Testis (tissue), 3 donors: ENCODE measurements around the gene RAPGEF5. TPM values are rescaled to one million over a fixed set of nuclear protein-coding genes. Genes with fewer than 3 reads are reported as not detected.

ENCODE experiments used
- DNase-seq: peaks from one replicate; pipeline ENCODE4 v3.0.0-alpha.2; 2019
- H3K27ac ChIP-seq, 2 donors: fragments of 200-600 bp; sonication (generic); one replicate each; pipeline ENCODE4 v1.5.1; 2019
- H3K27me3 ChIP-seq: fragments of 200-600 bp; sonication (generic); one replicate; pipeline ENCODE4 v1.5.1; 2019
- H3K36me3 ChIP-seq: fragments of 200-600 bp; sonication (generic); one replicate; pipeline ENCODE4 v1.5.1; 2017; ENCODE audit warnings: low read depth; ENCODE audit errors: missing control alignments
- H3K4me1 ChIP-seq: fragments of 200-600 bp; sonication (generic); one replicate; pipeline ENCODE4 v1.5.1; 2019
- H3K4me3 ChIP-seq, 2 donors: fragments of 200-600 bp; sonication (generic); one replicate each; pipeline ENCODE4 v1.5.1; 2017 to 2019
- H3K9me3 ChIP-seq: fragments of 200-600 bp; sonication (generic); one replicate; pipeline ENCODE4 v1.5.1; 2017
- CTCF ChIP-seq, 3 experiments: fragments of 450-650 bp in 2 of 3; fragments of 200-600 bp in 1 of 3; sonication (generic) in 1 of 3; IDR thresholded peaks; one replicate each; pipeline ENCODE4 v1.5.1; 2016 to 2019; ENCODE audit warnings: antibody characterized with exemption in 3 of 3, mild to moderate bottlenecking in 2 of 3, moderate library complexity in 1 of 3
- POLR2A ChIP-seq: fragments of 450-650 bp; IDR thresholded peaks from one replicate; pipeline ENCODE4 v1.6.1; 2017; ENCODE audit warnings: antibody characterized with exemption, mild to moderate bottlenecking, moderate library complexity
- WGBS, 2 donors: methylation state at CpG; one replicate each; pipeline ENCODE4 v1.1.5; 2018; 5-methylcytosine and 5-hydroxymethylcytosine counted together
- intact Hi-C: fragments of 100-400 bp; cut with DNase I; formaldehyde crosslinking; loops from one replicate; pipeline ENCODE4 v1.15.1; 2023; ENCODE audit warnings: low total_unique reads
- polyA plus RNA-seq: library from polyadenylated mRNA; stranded (reverse); fragments of 350-450 nt; fragmentation: Illumina TruSeq; extraction: RNeasy Lipid Tissue Mini Kit (QIAGEN cat#74804); gene quantifications from one replicate; pipeline ENCODE4 v1.2.3, GENCODE V29; 2014; ENCODE audit warnings: low read depth, low replicate concordance; ENCODE audit not compliant: insufficient read depth
- total RNA-seq, 2 donors: library from RNA; depleted of rRNA; stranded (reverse); fragments of >200 nt; gene quantifications; one replicate each; pipeline ENCODE4 v1.2.3, GENCODE V29; 2016

Gene RAPGEF5
- total and polyA plus RNA-seq, 3 donors from 2014 or later: 16.8 to 67.5 (median 63.8) TPM

DNA sequence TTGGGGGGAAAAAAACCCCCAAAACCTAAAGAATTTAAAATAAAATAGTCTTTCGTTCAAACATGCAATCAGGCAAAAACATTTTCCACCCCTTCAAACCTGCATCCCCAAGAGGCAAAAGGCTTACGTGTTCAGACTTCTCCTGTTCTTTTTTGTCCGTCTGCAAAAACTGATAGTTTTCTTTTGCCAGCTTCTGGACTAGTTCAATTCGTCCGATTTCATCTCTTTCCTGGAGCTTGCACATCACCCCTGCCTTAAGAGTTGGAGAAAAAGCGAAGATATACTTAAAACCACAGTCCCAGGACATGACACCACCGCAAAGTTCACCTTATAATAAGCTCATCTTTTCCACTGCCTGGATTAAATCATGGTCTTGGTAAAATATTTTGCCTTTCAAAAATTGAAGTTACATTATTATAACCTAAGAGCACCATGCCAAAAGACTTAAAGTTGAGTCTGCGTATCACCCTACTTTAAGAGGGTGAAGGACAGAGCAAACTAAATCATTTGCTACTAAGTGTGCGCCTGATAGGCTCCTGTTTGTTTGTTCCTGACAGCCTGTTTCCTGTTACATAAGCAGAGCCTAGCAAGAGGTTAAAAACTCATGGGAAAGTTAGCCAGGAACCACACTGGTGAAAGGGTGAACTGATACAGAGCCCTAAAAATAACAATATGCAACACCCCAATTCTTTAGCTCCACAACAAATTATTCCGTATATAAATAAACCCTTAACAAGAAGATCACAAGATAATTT, 137.0 kb downstream of the RAPGEF5 start:
- TF ChIP-seq CTCF (IDR thresholded peaks at IDR 0.05) (no peak), POLR2A (no peak)
- Histone ChIP-seq H3K4me1 (peaks cover 38% of the 10 kb centered on the region), H3K9me3 (no peaks in the 10 kb centered on the region), H3K27ac (peak overlapping the region; percentile 81 to 85), H3K36me3 (no peaks in the 10 kb centered on the region), H3K27me3 (no peaks in the 10 kb centered on the region), H3K4me3 (peak overlapping the region; percentile 10 to 18)
- intact Hi-C loops: no loop called here
- DNase-seq: no peak
- 25 to 50% methylated on average over 10 of the region's 10 CpGs for WGBS, 2 donors

GRCh38 chr7:22219036-22219435, 137.9 kb downstream of the RAPGEF5 start:
- TF ChIP-seq POLR2A: no peak
- TF ChIP-seq CTCF (IDR thresholded peaks at IDR 0.05): no peak
- H3K4me1 ChIP-seq: peaks cover 38% of the 10 kb centered on the region
- intact Hi-C loops: no loop called here

DNA sequence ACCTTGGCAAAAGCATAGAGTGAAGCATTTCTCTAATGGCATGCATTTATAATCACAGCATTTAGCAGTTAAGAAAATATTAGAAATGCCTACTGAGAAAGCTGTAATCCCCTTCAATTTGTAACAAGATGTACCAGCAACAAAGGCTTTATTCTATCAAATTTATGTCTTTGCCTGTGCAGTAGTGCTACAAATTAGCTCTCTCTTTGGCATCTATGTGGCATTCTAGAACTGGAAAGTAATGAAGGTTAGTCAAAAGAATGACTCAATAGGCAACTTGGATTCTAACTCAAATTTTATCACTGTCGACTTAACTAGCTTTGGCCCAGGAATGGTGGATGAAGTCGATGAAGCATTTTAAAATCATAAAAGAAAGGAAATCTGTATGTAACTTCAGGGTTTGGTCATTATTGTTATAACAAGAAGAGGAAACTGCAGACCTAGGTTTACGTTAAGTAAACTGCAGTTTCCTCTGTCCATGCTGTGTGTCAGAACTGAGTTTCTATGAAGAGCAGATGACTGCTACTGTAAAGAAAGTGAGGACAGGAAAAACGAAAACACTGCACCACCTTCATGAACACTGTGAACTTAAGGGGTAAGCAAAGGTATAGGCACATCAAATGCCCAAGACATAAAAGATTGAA, 140.0 kb downstream of the RAPGEF5 start:
- H3K4me3 ChIP-seq: no peak overlapping the region
- H3K27me3 ChIP-seq: no peaks in the 10 kb centered on the region
- intact Hi-C loops: no loop called here
- no peaks in the 10 kb centered on the region for H3K36me3 ChIP-seq
- no peak for DNase-seq
- TF ChIP-seq POLR2A (no peak), CTCF (IDR thresholded peaks at IDR 0.05) (no peak)
- peaks cover 49% of the 10 kb centered on the region for H3K4me1 ChIP-seq
- H3K9me3 ChIP-seq: no peaks in the 10 kb centered on the region
- WGBS, 2 donors: 54 to 55% methylated on average over 4 of the region's 4 CpGs
- H3K27ac ChIP-seq: peak overlapping the region; percentile 60 to 85

More at GRCh38 chr7:22219036-22219435, 137.9 kb downstream of the RAPGEF5 start:
- Histone ChIP-seq H3K9me3 (no peaks in the 10 kb centered on the region), H3K36me3 (no peaks in the 10 kb centered on the region), H3K27ac (peak overlapping the region; percentile 81 to 85), H3K27me3 (no peaks in the 10 kb centered on the region), H3K4me3 (peak overlapping the region; percentile 10 to 18)
- WGBS, 2 donors: 33 to 58% methylated on average over 4 of the region's 4 CpGs
- peak; percentile 85 for DNase-seq

GRCh38 chr7:22216309-22216708, 140.6 kb downstream of the RAPGEF5 start:
- H3K27me3 ChIP-seq: no peaks in the 10 kb centered on the region
- H3K9me3 ChIP-seq: no peaks in the 10 kb centered on the region
- TF ChIP-seq POLR2A (no peak), CTCF (IDR thresholded peaks at IDR 0.05) (no peak)
- peak overlapping the region; percentile 60 to 85 for H3K27ac ChIP-seq
- no peak overlapping the region for H3K4me3 ChIP-seq
- 39 to 54% methylated on average over 1 of the region's 1 CpG for WGBS, 2 donors
- intact Hi-C loops: no loop called here
- no peaks in the 10 kb centered on the region for H3K36me3 ChIP-seq
- H3K4me1 ChIP-seq: peaks cover 46% of the 10 kb centered on the region
- DNase-seq: no peak
